Measurements from ENCODE around the gene SYNPR.

Gene SYNPR

GRCh38 chr3:63386568-63386967, 108.5 kb downstream of the SYNPR start:
- DNase-seq, result no peak

DNA sequence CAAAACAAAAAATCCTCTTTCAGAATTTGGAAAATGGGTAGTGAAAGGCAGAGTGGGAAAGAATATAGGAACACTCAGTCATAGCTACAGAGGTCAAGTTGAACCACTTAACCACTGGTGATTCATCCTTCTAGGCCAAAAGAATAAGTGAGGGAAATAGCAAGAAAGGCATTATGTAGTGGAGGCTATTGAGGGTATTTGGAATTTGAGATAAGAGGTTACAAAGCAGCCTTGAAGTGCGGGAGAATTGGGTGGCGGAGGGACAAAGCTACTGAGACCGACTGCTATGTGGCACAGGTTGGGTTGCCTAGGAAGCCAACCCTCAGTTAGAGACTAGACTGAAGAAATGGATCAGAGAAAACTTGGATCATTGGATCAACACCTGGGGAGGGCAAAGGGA, 109.5 kb downstream of the SYNPR start:
- DNase-seq, result no peak

DNA sequence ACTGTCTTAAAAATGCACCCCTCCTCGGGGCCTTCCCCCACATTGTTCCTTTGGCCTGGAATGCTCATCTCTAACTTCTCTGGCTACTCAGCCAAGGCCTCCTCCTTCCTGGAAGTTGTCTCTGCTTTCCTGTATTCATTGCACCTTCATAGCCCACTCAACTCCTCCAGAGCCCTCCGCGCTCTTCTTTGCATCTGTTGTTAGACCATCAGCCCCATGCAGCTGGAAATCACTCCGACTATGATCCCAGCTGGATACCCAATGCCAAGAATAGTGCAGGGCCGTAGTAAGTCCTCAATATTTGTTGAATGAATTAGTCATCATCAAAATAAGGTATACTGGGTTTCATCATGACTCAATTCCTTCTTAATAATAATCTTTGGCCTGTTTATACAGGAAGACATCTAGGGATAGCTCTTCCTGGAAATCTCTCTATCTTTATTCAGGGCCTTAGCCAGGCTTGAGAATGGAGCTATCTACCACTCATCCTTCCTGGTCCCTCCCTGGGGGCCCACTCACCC, 112.7 kb downstream of the SYNPR start:
- no peak for DNase-seq

DNA sequence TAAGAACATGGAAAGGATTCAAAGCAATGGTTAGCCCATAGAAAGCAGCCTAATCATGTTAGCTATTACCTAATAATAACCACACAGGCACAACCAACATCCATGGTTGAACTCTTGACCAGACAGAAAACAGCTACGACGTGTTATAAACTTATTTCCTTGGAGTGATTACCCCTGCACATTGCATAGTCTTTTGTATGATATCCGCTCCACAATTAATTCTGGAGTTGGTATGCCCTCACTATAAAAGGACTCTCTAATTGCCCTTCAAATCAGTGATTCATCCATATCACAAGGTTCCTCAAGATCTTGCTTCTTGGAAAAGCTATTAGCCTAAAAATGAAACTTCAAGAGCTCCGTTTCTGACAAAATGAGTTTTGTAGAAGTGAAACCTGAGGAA, 117.9 kb downstream of the SYNPR start:
- DNase-seq, result no peak

GRCh38 chr3:63400246-63400860, 122.2 kb downstream of the SYNPR start:
- no peak for DNase-seq

GRCh38 chr3:63405882-63406281, 127.8 kb downstream of the SYNPR start:
- DNase-seq, result no peak

GRCh38 chr3:63413523-63413922, 135.4 kb downstream of the SYNPR start:
- no peak for DNase-seq

- DNase-seq, result no peak
Observed at GRCh38 chr3:63414607-63415006, 136.5 kb downstream of the SYNPR start.

GRCh38 chr3:63429905-63430304, 151.8 kb downstream of the SYNPR start:
- no peak for DNase-seq

- DNase-seq, result no peak
Observed at GRCh38 chr3:63430875-63431274, 152.8 kb downstream of the SYNPR start.

GRCh38 chr3:63437858-63438257, 159.8 kb downstream of the SYNPR start:
- no peak for DNase-seq

- DNase-seq, result no peak
Observed at GRCh38 chr3:63438826-63439371, 160.8 kb downstream of the SYNPR start.

GRCh38 chr3:63441262-63441661, 163.2 kb downstream of the SYNPR start:
- no peak for DNase-seq

GRCh38 chr3:63442918-63443317, 164.8 kb downstream of the SYNPR start:
- no peak for DNase-seq

DNA sequence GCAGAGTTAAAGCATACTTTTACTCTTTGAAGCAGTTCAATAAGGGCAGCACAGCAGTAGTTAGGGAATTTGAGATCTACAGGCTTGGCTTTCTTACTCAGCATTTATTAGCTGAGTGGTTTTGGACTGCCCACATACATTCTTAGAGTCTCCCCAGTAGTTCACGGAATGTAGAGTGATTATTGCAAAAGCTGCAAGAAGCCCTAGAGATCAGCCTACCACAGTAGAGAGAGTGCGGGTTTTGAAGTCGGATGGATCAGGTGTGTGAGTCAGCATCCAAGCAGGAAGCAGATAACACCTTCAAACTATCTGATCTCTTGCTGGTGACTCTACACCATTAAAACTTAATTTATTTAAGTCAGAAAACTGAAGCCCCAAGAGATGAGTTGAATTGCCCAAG, 171.9 kb downstream of the SYNPR start:
- DNase-seq, result no peak

GRCh38 chr3:63450634-63451363, 172.7 kb downstream of the SYNPR start:
- DNase-seq, result no peak

GRCh38 chr3:63456901-63457300, 178.8 kb downstream of the SYNPR start:
- no peak for DNase-seq

- no peak for DNase-seq
Observed at GRCh38 chr3:63458405-63458804, 180.3 kb downstream of the SYNPR start.

DNA sequence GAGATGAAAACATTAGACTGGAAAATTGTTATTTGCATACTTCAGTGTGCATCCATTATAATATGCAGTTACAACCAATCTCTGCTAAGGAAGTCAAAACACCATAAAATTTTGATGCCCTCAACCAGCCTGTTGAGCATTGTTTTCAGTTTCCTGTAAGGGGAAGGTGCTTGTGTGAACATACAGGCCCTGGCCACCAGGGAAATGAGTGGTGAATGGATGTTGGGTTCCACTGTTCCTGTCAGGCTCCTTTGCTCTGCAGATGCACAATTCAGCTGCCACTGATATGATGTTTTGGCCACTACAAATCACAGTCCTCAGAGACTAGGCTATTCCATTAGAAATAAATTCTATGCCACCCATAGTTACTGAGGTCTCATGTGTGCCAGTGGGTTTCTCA, 184.6 kb downstream of the SYNPR start:
- DNase-seq, result no peak

- DNase-seq, result no peak
Observed at GRCh38 chr3:63467392-63467791, 189.3 kb downstream of the SYNPR start.

- no peak for DNase-seq
Observed at GRCh38 chr3:63470745-63471144, 192.6 kb downstream of the SYNPR start.

- no peak for DNase-seq
Observed at GRCh38 chr3:63471781-63472180, 193.7 kb downstream of the SYNPR start.

DNA sequence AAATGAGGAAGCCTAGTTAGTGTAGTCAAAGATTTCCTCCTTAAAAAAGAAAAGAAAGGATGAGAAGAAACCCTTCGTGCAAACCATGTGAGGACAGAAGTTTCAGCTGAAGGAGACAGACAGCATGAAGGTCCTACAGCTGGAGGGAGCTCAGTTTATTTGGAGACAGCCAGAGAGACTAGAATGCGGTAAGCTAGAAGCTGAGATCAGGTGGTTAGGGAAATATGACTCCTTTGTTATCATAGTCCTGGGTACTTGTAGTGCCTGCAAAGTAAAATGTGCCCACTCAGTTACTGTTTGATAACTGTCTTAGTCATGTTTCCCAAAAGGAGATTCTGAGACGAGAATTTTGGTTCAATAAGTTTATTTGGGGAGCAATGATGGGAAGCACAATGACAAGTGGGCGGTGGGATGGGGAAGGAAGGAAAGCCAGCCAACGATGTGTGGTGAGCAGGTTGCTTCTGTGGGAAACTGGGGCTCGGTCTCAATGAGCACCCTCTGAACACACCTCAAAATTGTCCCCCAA, 195.6 kb downstream of the SYNPR start:
- DNase-seq, result no peak

Data from NCI-H2029 treated with DMSO at 0.1 percent for 48 hours (cell line).